Stimulated activated naive CD4-positive, alpha-beta T cell (primary cell): ENCODE results near the gene DEPDC7.
"Not testable (repeated sequence)": the region's sequence is repeated elsewhere in the genome, so short reads cannot be mapped to it uniquely, and the experiment has no call there.

Experiments used
- DNase-seq, 6 experiments: peaks; one replicate each; lab custom pipeline; 2025; lab: John Stamatoyannopoulos, UW

DEPDC7 gene

GRCh38 chr11:33025339-33025722 is 9.7 kb downstream of the DEPDC7 start:
- no peak for DNase-seq

GRCh38 chr11:33027233-33027632 is 11.6 kb downstream of the DEPDC7 start:
- no peak for DNase-seq

DNA sequence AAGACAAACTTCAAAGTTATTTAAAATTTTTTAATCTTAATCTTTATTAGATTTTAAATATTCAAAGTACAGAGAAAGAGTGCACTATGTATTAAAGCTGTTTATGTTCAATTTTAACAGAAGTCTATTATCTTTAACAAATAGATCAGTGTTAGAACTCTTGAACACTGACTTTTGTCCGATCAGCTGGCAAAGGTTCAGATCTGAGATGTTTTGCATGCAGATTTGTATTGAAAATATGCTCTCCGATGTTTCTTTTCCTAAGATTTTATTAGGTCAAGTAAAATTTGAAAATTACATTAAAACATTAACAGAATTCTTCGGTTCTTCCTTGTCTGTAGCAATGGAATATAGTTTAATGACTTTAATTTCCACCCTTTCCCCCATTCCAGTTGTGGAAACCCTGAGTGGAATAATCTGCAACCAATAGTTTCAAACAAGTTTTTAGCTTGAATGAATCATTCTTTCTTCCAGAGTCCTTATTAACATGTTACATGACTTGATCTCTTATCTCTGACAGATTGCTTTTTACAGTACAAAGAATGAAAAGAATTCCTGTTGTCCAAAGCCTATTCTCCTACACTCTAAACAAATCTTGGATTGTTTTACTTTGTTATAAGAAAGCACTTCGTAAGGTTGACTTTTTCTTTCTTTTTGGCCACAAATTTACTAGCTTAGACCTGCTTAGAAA is 12.3 kb downstream of the DEPDC7 start:
- no peak for DNase-seq

- DNase-seq = no peak
These were observed 12.8 kb downstream of the DEPDC7 start for GRCh38 chr11:33028537-33028914.

- DNase-seq = not testable (repeated sequence)
These were observed 13.5 kb downstream of the DEPDC7 start for GRCh38 chr11:33029218-33029617.

- DNase-seq = no peak
These were observed 17.8 kb downstream of the DEPDC7 start for GRCh38 chr11:33033493-33033892.

- no peak for DNase-seq
These were observed 19.3 kb downstream of the DEPDC7 start for GRCh38 chr11:33035011-33035410.

DNA sequence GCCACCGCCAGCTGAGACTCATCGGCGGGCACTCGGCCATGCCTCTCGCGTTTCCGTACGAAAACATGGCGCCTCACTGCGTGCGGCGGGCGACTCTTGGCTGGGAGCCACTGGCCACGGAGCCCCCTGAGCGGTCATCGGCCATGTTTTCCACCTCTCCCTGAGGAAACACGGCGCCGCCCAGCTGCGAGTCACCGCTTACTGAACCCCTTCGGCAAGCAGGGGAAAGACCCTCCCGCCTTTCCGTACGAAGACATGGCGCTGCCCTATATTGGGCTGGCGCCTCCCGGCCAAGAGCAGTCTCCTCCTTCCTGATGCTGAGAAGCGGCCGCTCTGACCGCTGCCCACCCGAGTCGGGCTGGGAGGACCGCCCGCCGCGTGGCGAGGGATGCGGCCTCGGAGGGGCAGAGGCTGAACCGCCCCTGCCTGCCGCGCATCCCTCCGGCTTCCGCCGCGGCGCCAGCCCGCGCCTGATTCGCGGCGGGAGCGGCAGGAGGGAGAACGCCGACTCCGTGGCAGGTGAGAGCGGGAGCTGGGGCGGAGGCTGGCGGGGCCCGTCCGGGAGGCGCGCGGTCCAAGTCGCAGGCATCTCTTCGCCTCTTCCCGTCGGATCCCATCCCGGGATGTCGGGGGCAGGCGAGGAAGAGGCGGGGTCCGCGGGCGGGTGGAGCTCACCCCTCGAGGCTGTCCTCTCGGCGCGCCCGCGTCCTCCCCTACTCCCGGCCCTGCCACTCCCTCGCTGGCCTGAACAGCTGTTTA is 23.8 kb downstream of the DEPDC7 start, which contains the start of gene TCP11L1:
Gene TCP11L1 (plus strand): TSS at position 299 of the 759 bp plus-strand sequence. CDS start 4,202 bp downstream, outside the sequence.
- peak; percentile 55 to 89 (median 76) for DNase-seq

- peak in 3 of 6 experiments; percentile 8 to 46 (median 15) for DNase-seq
These were observed 24.6 kb downstream of the DEPDC7 start for GRCh38 chr11:33040033-33040861.

- DNase-seq = no peak
These were observed 25.3 kb downstream of the DEPDC7 start for GRCh38 chr11:33040862-33041453.

- DNase-seq = no peak
These were observed 27.6 kb downstream of the DEPDC7 start for GRCh38 chr11:33043221-33043830.

DNA sequence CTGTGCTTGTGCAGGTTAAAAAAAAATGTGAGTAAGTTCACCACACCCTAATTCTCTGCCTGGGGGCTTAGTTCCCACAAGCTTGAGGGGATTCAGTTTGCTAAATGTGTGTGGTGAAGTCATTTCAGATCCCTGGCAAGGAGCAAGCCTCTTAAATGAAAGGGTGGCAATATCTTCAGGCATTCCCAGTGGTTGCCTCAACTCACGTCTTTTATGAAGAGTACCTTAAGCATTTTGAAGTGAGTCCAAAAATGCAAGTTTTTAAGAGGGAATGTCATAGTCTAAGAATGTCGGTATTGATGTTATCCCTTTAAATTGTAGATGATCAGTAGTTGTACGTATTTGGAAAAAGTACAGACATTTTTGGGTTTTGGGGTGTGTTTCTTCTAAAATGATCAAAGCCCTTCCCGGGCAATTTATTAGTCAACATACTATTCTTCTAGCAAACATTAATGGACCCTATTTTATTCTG is 28.6 kb downstream of the DEPDC7 start:
- DNase-seq = no peak

DNA sequence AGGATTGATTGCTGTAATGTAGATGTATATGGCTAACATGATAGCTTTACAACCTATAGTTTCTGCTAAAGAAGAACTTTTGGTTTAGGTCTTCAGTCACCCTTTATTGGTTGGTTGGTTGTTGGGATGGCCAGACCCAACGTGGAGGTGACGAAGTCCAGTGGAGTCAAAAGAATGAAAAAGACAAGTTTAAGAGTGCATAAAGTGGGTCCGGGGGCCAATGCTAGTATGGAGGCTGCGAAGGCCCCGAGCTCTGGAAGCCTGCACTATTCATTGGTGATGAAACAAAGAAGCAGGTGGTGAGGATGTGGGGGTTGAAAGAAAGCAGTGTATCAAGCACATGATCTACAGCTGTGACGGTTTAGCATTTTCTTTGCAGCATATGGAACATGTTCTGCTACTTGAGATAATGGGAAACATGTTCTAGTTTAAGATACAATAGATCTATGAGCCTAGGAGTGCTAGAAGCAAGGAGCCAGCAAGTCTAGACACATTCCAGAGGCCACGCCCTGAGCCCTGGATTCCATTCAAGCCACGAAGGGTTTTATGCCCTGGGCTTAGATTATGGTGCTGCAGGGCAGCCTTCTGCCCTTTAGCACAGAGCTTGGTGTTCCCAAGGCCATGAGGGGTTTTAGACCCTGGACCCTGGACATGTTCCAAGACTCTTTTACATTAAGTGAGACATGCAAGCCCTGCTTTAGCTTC is 30.0 kb downstream of the DEPDC7 start:
- no peak for DNase-seq

- not testable (repeated sequence) for DNase-seq
These were observed 33.0 kb downstream of the DEPDC7 start for GRCh38 chr11:33048701-33049100.

DNA sequence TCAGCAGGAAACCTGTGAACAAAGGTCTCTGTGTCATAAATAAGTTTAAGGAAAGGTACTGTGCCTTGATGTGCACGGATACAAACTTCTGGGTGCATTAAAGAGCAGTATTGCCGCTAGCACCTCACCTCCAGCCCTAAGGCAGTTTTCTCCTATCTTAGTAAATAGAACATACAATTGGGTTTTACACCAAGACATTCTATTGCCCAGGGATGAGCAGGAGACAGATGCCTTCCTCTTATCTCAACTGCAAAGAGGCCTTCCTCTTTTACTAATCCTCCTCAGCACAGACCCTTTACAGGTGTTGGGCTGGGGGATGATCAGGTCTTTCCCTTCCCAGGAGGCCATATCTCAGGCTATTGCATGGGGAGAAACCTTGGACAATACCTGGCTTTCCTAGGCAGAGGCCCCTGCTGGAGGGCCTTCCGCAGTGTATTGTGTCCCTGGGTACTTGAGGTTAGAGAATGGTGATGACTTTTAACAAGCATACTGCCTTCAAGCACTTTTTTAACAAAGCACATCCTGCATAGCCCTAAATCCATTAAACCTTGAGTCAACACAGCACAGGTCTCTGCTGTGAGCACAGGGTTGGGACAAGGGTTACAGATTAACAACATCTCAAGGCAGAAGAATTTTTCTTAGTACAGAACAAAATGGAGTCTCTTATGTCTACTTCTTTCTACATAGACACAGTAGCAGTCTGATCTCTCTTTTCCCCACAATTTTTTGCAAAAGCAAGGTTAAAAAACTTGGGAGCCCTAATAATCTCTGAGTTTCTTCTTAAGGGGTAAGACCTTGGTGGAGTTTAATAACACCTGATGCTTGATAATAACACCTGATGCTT is 34.1 kb downstream of the DEPDC7 start:
- not testable (repeated sequence) for DNase-seq

- no peak for DNase-seq
These were observed 36.6 kb downstream of the DEPDC7 start for GRCh38 chr11:33052231-33052630.

GRCh38 chr11:33055375-33055774 is 39.7 kb downstream of the DEPDC7 start:
- no peak for DNase-seq

GRCh38 chr11:33057284-33057683 is 41.6 kb downstream of the DEPDC7 start:
- no peak for DNase-seq

DNA sequence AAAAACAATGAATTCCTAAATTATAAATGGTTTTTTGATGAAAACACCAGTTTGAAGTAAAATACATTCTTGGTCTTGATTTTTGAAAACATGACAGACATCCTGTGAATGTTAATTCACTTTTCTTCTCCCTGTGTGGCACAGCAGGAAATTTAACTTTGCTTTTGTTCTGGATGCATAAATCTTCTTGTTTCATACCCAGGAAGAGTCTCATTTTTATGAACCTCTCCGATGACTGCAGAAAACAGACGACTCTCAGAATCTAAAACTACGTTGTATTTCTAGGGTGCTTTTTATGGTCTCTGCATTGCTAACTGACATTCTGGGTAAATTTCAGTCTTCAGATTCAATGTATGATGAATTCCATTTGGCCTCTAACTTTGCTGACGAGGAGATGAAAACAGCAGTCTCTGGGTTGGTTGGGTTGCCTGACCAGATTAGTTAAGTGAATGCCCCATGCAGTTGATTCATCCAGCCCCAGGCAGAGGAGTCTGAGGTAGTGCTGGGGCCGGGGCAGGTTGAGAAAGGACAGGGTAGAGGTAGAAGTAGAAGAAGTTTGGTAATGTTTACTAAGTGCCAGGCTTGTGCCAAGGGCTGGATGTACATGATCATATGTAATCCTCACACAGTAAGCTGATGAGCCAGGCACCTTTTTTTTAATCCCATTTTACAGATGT is 43.8 kb downstream of the DEPDC7 start:
- no peak for DNase-seq
